ENCODE results near the gene L3MBTL3.
"Not testable (repeated sequence)": the region's sequence is repeated elsewhere in the genome, so short reads cannot be mapped to it uniquely, and the experiment has no call there.

L3MBTL3 gene

DNA sequence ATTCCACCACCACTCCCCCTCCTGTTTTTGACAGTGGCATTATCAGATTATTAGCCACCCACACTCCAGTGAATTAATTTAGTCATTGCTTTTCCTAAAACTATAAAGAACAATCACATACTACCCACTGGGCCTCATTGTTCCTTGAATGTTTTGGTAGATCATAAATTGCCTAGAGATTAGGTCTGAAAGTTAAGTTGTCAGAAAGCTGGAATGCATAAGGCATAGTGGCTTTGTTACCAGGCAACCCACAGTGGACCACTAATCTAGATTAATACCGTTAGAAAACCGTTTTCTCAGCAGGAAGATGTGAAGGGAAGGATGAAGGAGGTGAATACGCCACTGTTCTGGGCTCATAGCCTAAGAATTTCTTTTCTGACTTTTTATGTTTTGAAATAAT is 128.7 kb downstream of the L3MBTL3 start:
- no peak for DNase-seq

DNA sequence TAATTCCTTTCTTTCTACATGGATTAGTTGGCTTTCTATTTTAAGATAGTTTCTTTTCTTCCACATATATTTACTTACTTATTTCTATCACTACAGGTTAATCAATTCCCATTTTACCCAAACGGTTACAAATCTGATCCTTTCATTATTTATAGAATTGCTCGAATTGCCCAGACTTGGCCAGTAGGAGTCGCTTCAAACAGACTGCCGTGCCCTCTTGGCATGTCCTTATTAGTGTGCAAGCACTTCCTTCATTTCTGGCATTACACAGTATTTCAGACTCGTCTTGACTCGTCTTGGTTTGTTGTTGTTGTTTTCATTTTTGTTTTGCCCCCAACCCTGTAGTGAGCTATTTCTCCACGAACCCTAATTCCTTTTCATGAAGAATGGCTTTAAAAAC is 129.8 kb downstream of the L3MBTL3 start:
- no peak for DNase-seq

- not testable (repeated sequence) for DNase-seq
Measured at GRCh38 chr6:130149016-130149415, 130.6 kb downstream of the L3MBTL3 start.

DNA sequence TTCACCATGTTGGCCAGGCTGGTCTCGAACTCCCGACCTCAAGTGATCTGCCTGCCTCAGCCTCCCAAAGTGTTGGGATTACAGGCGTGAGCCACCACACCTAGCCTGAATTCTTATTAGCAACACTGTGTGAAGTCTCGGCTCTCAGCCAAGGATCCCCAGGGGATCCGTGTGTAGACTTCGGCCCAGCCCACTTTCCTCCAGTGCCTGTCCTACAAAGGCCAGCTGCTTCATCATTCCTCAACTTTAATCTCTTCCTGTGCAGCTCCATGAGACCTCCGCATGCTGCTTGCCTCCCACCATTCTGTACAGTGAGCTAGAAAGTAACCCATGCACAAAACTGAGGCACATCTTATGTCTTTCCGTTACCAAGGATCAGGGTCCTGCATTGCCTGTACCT is 132.5 kb downstream of the L3MBTL3 start:
- DNase-seq, result no peak

GRCh38 chr6:130152908-130153510 is 134.6 kb downstream of the L3MBTL3 start:
- DNase-seq, result no peak

DNA sequence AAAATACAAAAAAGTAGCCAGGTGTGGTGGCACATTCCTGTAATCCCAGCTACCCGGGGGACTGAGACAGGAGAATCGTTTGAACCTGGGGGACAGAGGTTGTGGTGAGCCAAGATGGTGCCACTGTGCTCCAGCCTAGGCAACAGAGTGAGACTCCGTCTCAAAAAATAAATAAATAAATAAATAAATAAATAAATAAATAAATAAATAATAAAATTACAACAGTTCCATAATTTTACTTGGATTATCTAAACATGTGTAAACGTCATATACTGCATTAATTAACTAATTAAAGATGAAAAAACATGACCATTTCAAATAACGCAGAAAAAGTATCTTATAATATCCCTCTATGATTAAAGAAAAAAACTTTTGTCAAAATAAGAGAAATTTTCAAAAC is 138.5 kb downstream of the L3MBTL3 start:
- no peak for DNase-seq

GRCh38 chr6:130158056-130158455 is 139.7 kb downstream of the L3MBTL3 start:
- no peak for DNase-seq

- DNase-seq, result no peak
Measured at GRCh38 chr6:130158548-130158947, 140.2 kb downstream of the L3MBTL3 start.

DNA sequence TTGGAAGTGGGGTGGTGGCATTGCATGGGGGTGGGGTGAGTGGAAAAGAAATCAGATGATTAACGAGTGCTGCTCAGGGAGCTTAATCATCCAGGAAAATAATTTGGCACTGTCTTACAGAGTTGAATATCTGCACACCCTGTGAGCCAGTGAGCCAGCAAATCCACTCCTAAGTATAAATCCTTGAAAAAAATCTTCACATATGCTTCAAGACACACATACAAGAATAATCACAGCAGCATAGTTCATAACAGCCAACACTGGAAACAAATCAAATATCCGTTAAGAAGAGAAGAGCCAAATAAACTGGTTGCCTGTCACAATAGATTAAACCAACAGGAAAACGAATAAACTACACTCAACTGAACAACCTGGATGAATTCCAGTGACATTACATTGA is 141.6 kb downstream of the L3MBTL3 start:
- DNase-seq, result no peak

DNA sequence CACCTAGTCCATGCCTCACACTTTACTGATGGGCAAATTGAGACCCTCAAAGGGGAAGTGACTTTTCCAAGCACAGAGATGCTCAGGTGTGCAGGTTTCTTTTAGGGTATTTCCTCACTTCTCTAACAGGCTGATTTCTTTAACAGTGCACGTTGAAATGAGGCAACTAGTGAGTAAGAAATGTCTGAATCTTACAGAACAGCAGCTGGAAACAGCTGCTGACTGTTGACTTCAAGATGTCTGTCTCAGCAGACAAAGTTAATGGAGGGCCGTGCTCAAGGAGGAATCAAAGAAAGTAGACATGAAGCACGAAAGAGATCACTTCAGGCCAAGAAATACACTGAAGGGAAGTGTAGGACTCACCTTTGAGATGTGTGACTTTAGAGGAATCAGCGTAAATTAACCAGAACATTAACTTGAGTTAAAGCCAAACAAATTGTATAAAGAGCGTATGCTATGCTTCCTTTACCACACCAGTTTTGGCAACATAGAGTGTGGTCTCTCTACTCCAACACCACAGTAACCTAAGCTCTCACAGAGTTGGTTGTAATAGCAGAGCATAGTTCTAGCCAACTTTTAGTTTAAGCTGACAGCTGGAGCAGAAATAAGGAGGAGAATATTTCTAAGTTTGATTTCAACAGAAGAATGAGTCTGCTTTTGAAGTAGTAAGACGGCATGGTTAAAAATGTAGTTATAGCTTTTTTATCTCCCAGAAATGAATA is 143.5 kb downstream of the L3MBTL3 start:
- DNase-seq, result no peak

- DNase-seq, result no peak
Measured at GRCh38 chr6:130162421-130162820, 144.0 kb downstream of the L3MBTL3 start.

- DNase-seq, result no peak
Measured at GRCh38 chr6:130163266-130163665, 144.9 kb downstream of the L3MBTL3 start.

- no peak for DNase-seq
Measured at GRCh38 chr6:130164251-130164650, 145.9 kb downstream of the L3MBTL3 start.

GRCh38 chr6:130167655-130168054 is 149.3 kb downstream of the L3MBTL3 start:
- no peak for DNase-seq

DNA sequence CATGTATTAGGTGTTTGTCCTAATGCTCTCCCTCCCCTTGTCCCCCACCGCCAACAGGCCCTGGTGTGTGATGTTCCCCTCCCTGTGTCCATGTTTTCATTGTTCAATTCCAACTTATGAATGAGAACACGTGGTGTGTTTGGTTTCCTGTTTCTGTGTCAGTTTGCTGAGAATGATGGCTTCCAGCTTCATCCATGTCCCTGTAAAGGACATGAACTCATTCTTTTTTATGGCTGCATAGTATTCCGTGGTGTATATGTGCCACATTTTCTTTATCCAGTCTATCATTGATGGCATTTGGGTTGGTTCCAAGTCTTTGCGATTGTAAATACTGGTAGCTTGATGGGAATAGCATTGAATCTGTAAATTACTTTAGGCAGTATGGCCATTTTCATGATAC is 151.8 kb downstream of the L3MBTL3 start:
- DNase-seq, result not testable (repeated sequence)

GRCh38 chr6:130173377-130174004 is 155.1 kb downstream of the L3MBTL3 start:
- DNase-seq, result not testable (repeated sequence)

- no peak for DNase-seq
Measured at GRCh38 chr6:130176378-130176777, 158.0 kb downstream of the L3MBTL3 start.

GRCh38 chr6:130178692-130179091 is 160.3 kb downstream of the L3MBTL3 start:
- DNase-seq, result no peak

DNA sequence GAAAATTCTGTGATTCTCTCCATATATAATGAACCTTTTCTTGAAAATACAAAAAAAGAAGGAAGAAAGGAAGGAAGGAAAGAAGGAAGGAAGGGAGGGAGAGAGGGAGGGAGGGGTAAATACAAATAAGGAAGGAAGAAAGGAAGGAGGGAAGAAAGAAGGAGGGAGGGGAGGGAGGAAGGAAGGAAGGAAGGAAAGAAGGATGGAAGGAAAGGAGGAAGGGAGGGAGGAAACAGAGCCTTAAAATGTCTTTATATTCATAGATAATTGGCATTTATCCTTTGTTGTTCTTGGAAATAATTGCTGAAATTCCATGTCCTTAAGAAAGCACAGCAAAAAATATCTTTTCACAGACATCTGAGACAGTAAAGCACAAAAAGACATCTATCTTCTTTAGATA is 164.1 kb downstream of the L3MBTL3 start:
- no peak for DNase-seq

DNA sequence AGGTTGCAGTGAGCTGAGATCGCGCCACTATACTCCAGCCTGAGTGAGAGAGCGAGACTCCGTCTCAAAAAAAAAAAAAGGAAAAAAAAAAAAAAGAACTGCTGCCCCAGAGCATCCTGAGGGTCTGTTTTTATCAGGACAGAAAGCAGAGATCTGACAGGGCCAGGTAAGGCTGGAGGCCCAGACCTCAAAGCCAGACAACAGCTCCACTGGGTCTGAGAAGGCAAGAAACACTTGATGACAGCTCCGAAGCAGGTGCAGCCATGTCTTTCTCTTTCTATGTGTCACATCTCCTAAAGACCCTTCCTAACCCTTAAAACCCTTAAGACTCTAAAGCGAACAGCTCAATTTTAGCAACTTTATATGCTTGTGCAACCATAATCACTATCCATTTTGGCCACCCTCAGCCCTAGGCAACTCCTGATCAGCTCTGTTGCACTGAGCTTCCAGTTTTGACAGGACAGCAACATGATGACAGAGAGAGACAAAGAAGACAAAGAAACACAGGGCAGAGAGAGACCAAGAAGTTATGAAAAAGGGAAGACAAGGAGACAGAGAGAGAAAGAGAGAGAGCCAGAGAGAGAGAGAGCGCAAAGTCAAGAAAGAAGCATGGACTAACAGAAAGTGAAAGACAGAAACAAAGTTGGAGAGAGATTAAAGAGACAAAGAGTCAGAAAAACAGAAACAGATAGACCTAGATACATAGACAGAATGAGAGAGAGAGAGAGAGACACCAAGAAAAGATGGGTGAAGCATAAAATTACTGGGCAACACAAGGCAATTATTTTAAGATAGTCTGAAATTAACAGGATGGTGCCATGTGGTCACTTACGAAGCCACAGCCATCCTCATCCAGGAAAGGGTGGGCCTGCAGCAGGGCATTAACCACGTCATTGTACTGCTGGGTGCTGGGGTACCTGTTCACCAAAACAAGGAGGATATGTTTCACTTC is 165.2 kb downstream of the L3MBTL3 start:
- DNase-seq, result no peak

GRCh38 chr6:130185658-130186057 is 167.3 kb downstream of the L3MBTL3 start:
- no peak for DNase-seq

- DNase-seq, result no peak
Measured at GRCh38 chr6:130187335-130188206, 169.2 kb downstream of the L3MBTL3 start.

Measured in DMS79 treated with DMSO at 0.1 percent for 48 hours (cell line).